BE2C (cell line): ENCODE results near the gene CCM2.

ENCODE experiments used
- DNase-seq: peaks from one replicate; pipeline ENCODE4 v3.0.0-alpha.2; 2020
- H3K27me3 ChIP-seq: fragments of 250-450 bp; sonication (Bioruptor Pico); 2 replicates; pipeline ENCODE4 v1.5.1; 2020; ENCODE audit warnings: mild to moderate bottlenecking
- H3K36me3 ChIP-seq: fragments of 250-450 bp; sonication (Bioruptor Pico); 2 replicates; pipeline ENCODE4 v1.5.1; 2020; ENCODE audit warnings: mild to moderate bottlenecking
- H3K4me1 ChIP-seq: fragments of 250-450 bp; sonication (Bioruptor Pico); 2 replicates; pipeline ENCODE4 v1.5.1; 2020
- H3K4me3 ChIP-seq: 2 replicates; pipeline ENCODE4 v1.5.1; 2011; ENCODE audit warnings: low read depth, low read length
- H3K9me3 ChIP-seq: fragments of 250-450 bp; sonication (Bioruptor Pico); 2 replicates; pipeline ENCODE4 v1.5.1; 2020
- TF ChIP-seq, protein P1 (sequence below): IDR thresholded peaks from 2 replicates; pipeline ENCODE4 v1.5.1; 2012; ENCODE audit warnings: mild to moderate bottlenecking, low read depth, low read length

CCM2 gene

DNA sequence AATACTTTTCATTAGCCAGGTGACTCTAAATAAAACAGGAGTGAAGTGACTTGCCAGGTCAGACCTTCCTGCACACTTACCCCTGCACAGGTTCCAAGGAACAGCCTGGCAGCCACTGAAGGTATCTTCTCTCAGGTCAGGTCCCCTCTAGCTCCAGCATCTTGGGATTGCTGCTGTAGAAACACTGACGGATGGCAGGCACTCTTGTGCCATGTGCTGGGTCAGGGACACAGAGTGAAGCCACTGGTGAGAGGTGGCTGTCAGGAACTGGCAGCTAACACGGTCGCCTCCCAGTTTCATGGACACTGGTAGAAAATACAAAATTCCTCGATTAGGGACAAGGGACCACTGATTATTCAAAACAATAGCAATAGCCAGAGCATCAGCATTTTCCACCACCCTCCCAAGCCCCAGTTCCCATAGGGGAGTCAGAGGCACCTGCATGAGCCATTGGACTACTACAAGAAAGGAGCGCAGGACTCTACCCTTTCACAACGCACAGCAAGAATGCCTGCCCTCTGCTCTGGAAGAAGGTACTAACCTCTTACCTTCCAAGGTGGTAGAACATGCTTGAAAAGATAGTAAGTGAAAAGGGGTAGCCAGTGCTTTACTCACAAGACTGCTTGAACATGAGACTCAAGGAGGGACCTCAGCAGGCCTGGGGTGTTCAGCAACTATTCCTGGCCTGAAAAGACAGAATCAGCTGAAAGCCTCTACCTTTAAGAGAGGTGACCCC, 16.1 kb upstream of the CCM2 start:
- TF ChIP-seq, protein P1, sequence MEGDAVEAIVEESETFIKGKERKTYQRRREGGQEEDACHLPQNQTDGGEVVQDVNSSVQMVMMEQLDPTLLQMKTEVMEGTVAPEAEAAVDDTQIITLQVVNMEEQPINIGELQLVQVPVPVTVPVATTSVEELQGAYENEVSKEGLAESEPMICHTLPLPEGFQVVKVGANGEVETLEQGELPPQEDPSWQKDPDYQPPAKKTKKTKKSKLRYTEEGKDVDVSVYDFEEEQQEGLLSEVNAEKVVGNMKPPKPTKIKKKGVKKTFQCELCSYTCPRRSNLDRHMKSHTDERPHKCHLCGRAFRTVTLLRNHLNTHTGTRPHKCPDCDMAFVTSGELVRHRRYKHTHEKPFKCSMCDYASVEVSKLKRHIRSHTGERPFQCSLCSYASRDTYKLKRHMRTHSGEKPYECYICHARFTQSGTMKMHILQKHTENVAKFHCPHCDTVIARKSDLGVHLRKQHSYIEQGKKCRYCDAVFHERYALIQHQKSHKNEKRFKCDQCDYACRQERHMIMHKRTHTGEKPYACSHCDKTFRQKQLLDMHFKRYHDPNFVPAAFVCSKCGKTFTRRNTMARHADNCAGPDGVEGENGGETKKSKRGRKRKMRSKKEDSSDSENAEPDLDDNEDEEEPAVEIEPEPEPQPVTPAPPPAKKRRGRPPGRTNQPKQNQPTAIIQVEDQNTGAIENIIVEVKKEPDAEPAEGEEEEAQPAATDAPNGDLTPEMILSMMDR = no peak
- no peak for DNase-seq
- H3K9me3 ChIP-seq = no peaks in the 10 kb centered on the region
- peaks cover 4% of the 10 kb centered on the region; the same call in 1 of the 2 replicates for H3K4me1 ChIP-seq
- H3K4me3 ChIP-seq = peak overlapping the region; percentile 100
- no peaks in the 10 kb centered on the region for H3K27me3 ChIP-seq
- peaks cover 54% of the 10 kb centered on the region for H3K36me3 ChIP-seq

DNA sequence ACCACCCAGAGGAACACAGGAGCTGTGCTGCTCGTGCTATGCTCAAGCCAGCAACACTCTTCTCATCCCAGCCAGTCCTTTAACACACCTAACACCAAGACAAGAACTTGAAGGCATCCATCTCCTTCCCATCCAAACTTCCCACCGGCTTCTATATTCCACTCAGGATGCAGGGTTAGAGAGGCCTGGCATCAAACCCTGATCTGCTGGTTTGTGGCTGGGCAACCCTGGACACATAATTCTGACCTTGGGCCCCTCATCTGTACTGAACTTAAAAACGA, 15.6 kb upstream of the CCM2 start:
- Histone ChIP-seq H3K4me3 (peak overlapping the region; percentile 100), H3K36me3 (peaks cover 54% of the 10 kb centered on the region), H3K27me3 (no peaks in the 10 kb centered on the region), H3K9me3 (no peaks in the 10 kb centered on the region), H3K4me1 (peaks cover 4% of the 10 kb centered on the region; the same call in 1 of the 2 replicates)
- TF ChIP-seq, protein P1 = no peak
- no peak for DNase-seq

DNA sequence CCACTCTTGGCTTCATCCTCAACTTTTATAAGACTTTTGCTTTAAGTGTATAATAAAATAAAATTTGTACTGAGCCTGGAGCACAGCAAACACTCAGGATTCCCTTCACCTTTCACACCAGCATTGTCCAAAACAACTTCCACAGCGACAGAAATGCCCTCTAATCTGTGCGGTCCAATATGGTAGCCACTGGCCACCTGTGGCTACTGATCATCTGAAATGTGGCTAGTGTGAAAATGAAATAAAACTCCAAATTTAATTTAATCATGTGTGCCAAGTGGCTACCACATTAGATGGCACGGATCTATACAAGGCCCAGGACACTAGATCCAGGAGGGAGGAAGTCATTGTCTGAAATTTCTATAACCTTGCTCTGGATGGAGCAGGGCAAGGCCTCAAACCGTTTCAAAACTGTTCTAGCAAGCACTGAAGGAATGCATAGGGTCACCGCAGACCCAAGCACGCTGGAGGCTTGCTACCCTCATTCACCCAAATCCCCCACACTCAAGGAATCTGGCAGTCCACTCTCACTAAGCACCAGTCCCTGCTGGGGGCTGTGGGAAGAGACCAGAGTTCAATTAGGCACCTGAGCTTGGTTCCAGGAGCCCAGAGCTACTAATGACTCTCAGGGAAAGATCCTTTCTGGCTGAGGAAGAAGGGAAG, 14.8 kb upstream of the CCM2 start:
- Histone ChIP-seq H3K4me1 (peaks cover 4% of the 10 kb centered on the region; the same call in 1 of the 2 replicates), H3K4me3 (peak overlapping the region; percentile 100), H3K36me3 (peaks cover 54% of the 10 kb centered on the region), H3K9me3 (no peaks in the 10 kb centered on the region), H3K27me3 (no peaks in the 10 kb centered on the region)
- DNase-seq = no peak
- TF ChIP-seq, protein P1 = no peak

GRCh38 chr7:44985900-44986217, 14.1 kb upstream of the CCM2 start:
- H3K9me3 ChIP-seq = no peaks in the 10 kb centered on the region
- TF ChIP-seq, protein P1 = no peak
- H3K27me3 ChIP-seq = no peaks in the 10 kb centered on the region
- H3K4me3 ChIP-seq = peak overlapping the region; percentile 100
- peaks cover 4% of the 10 kb centered on the region; the same call in 1 of the 2 replicates for H3K4me1 ChIP-seq
- no peak for DNase-seq
- peaks cover 53% of the 10 kb centered on the region for H3K36me3 ChIP-seq

DNA sequence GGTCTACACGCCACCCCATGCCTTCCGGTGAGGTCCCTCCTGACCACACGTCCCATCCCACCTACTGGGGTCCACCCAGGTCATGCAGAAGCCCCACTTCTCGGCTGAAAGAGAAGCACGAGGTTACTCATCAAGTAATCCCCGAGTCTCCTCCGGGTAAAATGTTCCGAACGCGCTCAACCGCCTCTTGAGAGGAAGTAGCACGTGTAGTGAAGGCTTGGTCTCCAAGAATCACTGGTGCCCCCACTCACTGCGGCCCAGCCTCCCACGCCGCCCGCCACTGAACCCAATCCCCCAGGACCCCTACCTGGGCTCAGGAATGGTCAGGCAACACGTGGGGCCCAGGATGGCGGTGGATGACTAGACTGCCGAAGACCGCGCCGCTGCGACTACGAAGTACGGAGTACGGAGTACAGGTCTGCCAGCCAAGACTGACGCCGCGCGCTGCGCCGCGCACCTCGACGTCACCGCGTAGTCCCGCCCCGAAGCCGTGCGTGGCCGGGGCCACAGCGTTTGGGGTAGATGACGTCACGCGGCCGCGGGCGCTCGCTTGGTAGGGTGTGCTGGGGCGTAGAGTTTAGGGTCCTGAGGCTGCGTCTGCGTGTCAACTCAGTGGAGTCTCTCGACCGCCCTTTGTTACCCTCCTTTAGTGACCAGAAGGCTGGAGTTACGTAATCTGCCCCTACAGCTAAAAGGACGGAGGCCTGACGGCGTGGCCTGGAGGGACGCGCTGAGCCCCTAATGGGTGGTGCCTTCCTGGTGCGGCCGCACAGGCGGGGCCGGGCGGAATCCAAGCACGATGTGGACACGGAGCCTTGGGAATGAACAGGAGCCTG, 13.6 kb upstream of the CCM2 start:
- H3K27me3 ChIP-seq = no peaks in the 10 kb centered on the region

More for the DNA sequence above, 13.6 kb upstream of the CCM2 start:
- Histone ChIP-seq H3K36me3 (peaks cover 47% of the 10 kb centered on the region), H3K4me1 (peaks cover 4% of the 10 kb centered on the region; the same call in 1 of the 2 replicates), H3K4me3 (peak overlapping the region; percentile 100), H3K9me3 (no peaks in the 10 kb centered on the region)
- TF ChIP-seq, protein P1 = no peak
- peak; percentile 97 for DNase-seq
